ENCODE data around the gene PFDN5. TPM values are rescaled to one million over a fixed set of nuclear protein-coding genes. Genes with fewer than 3 reads are reported as not detected.

The PFDN5 gene
- total and polyA plus RNA-seq, 2 experiments from 2014 or later: 199 to 567 TPM

DNA sequence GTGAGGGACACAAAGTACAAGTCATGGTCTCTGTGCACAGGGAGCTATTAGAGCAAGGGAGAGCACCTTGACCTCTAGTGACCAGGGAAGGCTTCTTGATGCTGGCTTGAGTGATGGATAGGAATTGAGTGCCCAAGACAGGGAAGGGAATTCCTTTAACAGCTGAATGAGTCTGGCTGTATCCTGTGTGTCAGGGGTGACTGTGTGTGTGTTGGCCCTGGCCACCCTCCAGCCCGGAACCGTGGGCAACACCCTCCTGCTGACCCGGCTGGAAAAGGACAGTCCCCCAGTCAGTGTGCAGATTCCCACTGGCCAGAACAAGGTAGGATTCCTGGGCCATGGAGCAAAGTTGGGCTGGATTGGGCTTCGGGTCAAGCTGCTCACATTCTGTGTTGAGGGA is 5.5 kb upstream of the PFDN5 start (continued):
- TF ChIP-seq ZNF462 (CRISPR knock-in tag; IDR thresholded peaks at IDR 0.05) (no peak), STAT1 (IDR thresholded peaks at IDR 0.05; ENCODE audit: unreplicated experiment) (no peak), POLR2AphosphoS5 (IDR thresholded peaks at IDR 0.05; ENCODE audit: low read depth) (no peak), ZNF114 (CRISPR knock-in tag; IDR thresholded peaks at IDR 0.05) (no peak), NANOG (IDR thresholded peaks at IDR 0.05; ENCODE audit: borderline replicate concordance) (no peak), CTCF (conservative IDR thresholded peaks at IDR 0.05; ENCODE audit: low read depth in 2 of 2) (no peak)

DNA sequence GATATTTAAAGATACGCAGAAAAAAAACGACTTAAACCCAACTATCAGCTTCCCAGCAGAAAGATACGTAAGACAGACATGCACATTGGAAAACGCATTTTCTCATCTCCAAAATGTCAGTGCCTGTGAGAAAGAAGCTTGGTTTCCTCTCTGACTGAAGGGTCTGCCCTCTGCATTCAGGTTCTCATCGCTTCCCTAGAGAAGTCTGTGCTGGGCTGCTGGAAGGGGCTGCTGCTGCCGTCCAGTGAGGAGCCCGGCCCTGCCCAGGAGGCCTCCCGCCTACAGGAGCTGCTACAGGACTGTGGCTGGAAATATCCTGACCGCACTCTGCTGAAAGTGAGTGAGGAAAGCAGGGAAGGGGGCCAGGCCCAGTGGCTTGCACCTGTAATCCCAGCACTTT is 4.7 kb upstream of the PFDN5 start:
- Histone ChIP-seq H3K4me3 (no peak overlapping the region), H3K27ac (ENCODE audit: low read depth) (no peak overlapping the region), H3K79me2 (replicated peaks; ENCODE audit: insufficient read depth) (peaks cover 3% of the 10 kb centered on the region), H3K27me3 (ENCODE audit: insufficient read depth) (no peaks in the 10 kb centered on the region), H4K20me1 (replicated peaks; ENCODE audit: insufficient read depth) (no peaks in the 10 kb centered on the region; the same call in none of the 2 replicates), H3K36me3 (ENCODE audit: insufficient read depth) (peaks cover 18% of the 10 kb centered on the region; the same call in 1 of the 2 replicates), H3K4me1 (ENCODE audit: insufficient read depth) (no peaks in the 10 kb centered on the region), H3K9me2 (ENCODE audit: insufficient read depth) (no peaks in the 10 kb centered on the region), H3K4me2 (no peak overlapping the region), H3F3A (replicated peaks; ENCODE audit: low read depth) (peaks cover 18% of the 10 kb centered on the region; the same call in 1 of the 2 replicates), H2AFZ (no peak overlapping the region)
- no peak overlapping the region for H3K4me3 Mint-ChIP-seq
- H3K9me3 Mint-ChIP-seq: no peaks in the 10 kb centered on the region
- no peak overlapping the region for H3K27ac Mint-ChIP-seq
- no peak for TF ChIP-seq ZNF462 (CRISPR knock-in tag; IDR thresholded peaks at IDR 0.05)
- TF ChIP-seq ZNF331 (CRISPR knock-in tag; IDR thresholded peaks at IDR 0.05; ENCODE audit: low read depth): no peak
- no peak for TF ChIP-seq EZH2 (IDR thresholded peaks at IDR 0.05; ENCODE audit: low read depth, unreplicated experiment)
- DNase-seq (ENCODE audit: low spot score): no peak
- H3K36me3 Mint-ChIP-seq (ENCODE audit: low read depth): peaks cover 67% of the 10 kb centered on the region
- peaks cover 11% of the 10 kb centered on the region for H3K27me3 Mint-ChIP-seq (ENCODE audit: insufficient read depth, low read depth, poor library complexity)
- ATAC-seq: no peak
- peaks cover 7% of the 10 kb centered on the region for H3K4me1 Mint-ChIP-seq

All from GM23338 (cell line).